HG02763 (cell line): Measurements from ENCODE around the gene COG3.

ENCODE experiments used
- ATAC-seq: cut with Tn5 transposase; IDR thresholded peaks from one replicate; pipeline ENCODE4 v1.9.1; 2021; ENCODE audit warnings: mild to moderate bottlenecking, moderate library complexity; ENCODE audit not compliant: unreplicated experiment

The COG3 gene

DNA sequence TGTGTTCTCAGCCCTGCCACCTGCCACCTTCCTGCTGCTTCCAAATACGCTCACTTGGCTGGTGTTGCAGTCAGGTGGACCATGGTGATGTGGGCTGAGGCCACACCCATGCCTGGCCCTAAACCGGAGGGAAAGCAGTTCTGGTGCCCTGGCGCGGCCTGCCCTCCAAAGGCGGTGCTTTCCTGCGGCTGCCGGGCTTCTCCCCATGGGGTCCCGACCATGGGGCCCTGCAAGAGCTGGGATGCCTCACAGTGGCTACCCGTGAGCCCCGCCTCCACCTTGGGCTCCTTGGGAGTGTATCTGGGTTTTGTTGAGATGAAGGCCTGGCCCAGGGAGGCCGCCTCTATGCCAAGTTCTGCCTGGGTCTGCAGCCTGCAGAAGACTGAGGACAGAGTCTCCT lies 77.1 kb downstream of the COG3 start:
- no peak for ATAC-seq

DNA sequence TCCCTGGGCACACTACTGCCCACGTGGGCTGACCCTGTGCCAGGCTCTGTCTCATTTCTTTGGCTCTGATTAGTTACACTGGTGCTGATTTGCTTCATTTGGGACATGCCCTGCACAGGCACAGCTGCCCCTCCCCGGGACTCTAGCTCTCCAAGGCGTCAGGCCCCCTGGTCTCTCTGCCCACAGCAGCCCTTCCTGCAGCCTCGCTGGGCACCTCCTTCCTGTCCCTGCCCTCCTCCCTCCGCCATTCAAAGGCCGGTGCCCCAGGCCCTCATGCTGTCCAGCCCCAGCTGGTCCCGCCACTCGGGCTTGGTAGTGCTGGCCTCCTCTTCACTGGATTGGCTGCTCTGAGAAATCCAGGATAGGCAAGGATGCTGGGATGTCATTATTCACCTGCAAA lies 77.7 kb downstream of the COG3 start:
- no peak for ATAC-seq

DNA sequence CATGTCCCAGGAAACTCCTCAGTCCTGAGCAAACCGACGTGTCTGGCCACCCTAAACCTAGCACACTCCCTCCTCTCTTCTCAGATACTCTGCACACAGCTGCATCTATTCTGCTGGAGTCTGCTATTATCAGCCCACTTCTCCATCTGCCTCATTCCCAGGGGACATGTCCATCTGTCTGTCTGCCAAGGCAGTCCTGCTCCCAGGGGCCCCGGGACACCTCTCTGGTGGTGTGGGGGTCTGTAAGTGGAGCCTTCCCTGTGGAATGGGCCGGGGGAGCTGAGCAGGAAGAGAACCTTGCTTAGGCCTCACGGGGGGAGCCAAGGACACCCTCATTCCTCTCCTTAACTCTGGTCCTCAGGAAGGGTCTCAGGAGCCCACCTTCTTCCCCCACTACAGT lies 78.1 kb downstream of the COG3 start:
- no peak for ATAC-seq

DNA sequence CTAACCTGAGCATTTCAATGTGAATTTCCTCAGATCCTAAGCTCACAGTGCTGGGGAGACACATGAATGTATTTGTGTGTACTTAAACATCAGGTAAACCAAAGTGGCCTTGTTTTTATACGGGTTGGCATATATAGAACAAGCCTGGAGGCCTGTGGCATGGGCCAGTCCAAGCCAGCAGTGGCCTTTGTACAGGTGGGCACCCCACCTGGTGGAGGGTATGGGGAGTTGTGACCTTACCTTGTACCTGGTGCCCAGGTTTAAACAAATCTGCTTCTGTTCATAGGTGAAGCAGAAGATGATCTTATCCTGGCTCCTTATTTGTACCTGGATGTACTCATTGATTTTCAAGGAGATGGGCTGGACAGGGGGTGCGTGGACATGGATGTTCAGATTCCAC lies 79.8 kb downstream of the COG3 start:
- no peak for ATAC-seq

DNA sequence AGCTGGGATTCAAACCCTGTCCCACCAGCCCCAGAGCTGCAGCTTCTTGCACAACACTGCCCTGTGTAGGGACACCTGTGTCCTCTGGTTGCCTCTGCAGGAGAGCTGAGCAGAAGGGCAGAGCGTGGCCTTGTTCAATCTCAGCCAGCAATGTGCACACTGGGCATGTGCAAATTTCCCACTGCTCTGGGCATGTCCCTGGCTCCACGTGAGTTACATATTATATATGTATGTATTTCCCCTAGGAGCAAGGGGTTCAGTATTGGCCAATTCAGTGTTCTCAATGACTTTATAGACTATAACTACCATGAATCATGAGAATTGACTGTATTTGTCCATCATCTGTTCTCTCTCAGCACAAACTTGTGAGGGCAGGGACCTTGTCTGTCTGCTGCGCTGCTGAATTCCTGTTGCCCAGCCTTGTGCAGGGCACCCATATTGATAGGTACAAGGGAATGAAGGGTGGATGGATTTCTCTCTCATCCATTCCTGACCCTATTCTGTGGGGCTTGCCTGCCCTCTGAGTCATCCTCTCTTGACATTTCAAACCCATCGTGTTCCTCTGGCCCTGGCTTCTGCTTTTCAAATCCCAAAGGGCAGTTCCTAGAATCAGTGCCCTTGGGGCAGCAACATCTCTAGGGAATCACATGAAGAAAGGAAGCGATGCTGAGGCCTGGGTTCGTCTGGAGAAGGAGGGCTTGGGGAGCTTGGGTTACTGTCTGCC lies 81.1 kb downstream of the COG3 start:
- no peak for ATAC-seq

DNA sequence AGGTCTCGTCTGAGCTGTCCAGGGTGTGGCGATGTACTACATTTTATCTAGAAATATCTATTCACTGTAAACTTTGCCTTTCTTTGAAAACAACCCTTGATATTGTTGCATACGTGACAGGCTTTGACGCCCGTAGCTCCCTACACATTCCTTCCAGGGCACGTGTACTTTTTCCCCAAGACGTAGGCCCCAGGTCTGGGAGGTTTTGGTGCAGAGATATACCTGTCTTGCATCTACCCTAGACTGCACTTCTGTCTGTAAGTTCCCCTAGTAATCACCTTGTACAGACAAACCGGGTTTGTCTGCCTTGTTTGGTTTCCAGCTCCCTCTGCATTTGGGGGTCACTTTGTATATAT lies 81.6 kb downstream of the COG3 start:
- ATAC-seq: no peak

DNA sequence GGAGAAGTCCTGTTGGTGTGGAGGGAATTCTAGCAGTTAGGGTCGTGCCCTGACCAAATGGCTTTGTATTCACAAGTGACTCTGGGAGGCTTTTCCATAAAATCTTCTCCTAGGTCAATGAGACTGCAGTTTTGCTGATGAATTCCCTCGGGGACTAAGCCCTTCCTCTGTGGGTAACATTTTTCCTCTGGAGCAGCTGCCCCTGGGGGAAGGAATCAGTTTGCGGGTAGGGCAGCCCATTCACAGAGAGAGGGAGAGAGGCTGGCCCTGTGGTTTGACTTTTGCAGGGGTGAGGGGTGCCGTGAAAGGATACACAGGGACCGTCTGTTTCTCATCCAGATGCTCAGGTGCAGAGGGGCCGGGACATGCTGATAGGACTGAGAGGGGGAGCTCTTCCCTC lies 83.5 kb downstream of the COG3 start:
- ATAC-seq: no peak

DNA sequence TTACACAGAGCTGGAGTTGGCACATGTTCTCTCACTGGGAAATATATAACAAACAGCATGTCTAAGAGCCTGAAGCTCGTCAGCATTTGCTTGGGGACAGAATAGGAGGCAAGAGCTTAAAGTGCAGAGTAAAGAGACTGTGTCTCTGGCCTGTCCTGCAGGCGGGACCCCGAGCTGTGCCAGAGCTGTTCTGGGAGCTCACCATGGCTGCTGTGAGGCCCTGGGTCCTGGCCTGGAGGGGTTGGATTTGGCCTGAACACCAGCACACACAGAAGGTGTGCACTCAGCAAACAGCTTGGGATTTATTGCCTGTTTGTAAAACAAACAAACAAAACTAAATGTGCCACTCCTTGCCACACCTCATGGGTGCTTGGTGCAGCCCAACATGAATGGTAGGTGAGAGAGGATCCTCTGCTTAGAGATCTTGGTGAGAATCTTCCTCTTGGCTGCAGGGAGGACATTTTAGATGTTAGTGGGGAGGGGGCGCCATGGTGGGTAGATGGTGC lies 89.9 kb downstream of the COG3 start:
- no peak for ATAC-seq

DNA sequence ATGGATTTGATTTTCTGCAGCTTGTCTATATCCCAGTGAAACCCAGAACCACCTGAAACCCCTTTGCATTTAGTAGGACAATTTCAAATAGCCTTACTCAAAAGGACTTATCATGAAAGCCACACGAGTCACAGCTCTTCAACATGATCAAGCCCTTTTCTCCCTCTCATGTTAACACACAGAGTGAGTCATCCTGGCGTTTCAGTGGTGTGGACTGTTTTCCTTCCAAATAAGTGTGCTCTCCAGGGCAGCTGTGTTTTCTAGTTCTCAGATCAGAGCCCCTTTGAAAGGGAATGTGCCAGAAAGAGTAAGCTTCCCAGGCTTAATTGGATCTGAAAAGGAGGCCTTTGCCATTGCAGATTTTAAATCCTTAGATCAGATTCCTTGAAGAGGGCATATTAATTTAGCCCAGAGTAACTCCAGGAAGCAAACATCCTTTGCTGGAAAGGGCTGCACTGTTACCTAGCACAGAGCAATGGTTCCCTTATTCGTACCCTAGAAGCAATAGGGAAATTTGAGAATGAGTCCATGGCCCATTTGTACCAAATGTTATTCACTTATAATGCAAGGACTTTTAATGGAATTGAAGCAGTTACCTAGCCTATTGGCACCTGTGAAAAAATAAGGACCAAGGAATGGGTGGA lies 99.5 kb downstream of the COG3 start:
- ATAC-seq: no peak

DNA sequence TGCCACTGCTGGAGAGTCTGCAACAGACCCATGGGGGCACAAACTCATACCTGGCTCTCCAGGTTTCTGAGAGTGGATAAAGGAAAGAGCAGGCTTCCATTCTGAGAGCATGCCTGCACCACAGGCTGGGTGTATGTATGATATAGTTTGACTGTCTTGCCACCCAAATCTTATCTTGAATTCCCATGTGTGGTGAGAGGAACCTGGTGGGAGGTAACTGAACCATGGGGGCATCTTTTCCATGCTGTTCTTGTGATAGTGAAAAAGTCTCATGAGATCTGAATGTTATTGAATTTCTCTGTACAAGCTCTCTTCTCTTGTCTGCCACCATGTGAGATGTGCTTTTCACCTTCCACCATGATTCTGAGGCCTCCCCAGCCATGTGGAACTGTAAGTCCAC lies 100.6 kb downstream of the COG3 start:
- ATAC-seq: no peak

DNA sequence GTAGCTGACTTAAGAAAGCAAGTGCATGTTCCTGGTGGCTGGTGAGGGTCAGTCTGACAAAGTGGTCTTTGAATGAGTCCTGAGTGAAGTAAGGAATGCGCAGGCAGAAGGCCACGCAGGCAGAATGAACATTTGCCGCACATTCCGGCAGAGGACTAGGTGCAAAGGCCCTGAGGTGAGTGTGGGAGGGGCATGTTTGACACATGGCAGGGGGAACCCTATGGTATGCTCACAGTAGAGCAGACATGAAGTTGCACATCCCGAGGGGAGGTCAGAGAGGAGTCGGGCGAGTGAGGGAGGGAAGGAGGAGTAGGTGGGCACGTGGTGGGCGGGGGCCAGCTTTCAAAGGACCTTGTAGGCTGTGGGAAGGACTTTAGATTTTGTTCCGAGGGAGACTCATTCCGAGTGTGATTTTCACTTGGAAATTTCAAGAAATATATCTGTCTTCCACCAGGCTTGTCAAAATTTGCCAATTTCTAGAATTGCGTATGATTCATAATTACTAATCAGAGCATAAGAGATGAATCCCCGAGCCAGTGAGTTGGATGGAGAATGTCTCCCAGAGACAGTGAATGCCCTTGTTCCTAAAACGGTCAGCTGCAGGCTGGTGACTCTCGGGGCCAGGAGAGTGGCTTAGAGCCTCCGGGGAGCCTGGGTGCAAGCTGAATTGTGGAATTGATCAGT lies 110.5 kb downstream of the COG3 start:
- ATAC-seq: no peak

DNA sequence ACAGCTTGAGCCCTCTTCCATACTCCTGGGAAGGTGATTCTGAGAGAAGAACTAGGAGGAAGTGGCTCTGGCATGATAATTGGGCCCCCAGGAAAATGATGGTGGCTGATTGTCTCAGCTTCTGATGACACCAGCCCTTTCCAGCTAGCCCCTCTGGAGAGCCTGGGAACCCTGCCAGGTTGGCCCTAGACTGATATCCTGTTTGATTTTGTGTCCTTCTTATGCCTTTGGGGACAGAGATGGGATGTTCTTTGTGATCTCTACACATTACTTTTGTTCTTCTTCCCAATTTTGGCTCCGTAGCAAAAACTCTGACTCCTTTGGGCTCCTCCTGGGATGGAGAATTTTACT lies 111.1 kb downstream of the COG3 start:
- no peak for ATAC-seq

DNA sequence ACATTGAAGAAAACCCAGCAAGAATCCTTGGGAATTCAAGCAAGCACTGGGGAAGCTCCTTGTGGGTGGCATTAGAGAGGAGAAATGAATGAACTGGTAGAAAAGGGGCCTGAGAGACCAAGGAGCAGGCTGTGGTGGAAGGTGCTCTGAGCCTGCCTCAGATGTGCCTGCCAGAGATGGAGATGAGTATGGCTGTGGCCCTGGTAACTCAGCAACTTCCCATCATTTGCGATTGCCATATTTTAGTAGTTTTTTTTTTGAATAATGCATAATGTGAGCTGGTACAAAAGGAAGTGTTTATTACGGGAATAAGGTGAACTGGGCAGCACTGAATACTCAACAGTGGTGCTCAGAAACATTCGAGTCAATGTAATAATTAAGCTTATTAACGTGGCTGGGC lies 111.7 kb downstream of the COG3 start:
- ATAC-seq: no peak

DNA sequence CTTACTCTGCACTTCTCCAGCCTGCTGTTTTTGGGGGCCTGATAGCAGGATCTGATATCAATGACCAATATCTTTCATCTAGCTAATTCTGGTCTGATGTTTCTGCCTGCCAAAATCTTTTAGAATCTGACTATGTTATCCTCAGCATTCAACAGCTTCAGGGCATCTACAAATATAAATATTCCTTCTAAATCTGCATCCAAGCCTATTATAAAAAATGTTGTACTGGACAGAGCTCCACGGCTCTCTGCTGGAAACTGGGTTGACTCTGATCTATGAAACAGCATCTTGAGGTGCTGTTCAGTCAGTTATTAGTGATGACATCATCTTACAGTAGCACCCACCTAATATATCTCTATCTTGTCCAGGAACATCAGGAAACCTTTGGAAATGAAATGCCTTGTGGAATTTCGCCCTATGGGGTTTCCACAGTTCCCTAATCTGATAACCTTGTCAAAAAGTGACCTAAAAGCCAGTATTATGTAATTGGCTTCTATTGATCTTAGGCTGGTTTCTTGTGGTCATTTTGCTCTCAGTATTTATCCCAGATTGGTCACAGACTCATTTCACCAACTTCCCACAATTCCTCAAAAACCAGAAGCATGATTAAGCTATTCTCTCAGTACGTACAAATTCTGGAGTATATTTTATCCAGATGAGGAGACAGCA lies 117.8 kb downstream of the COG3 start:
- no peak for ATAC-seq

DNA sequence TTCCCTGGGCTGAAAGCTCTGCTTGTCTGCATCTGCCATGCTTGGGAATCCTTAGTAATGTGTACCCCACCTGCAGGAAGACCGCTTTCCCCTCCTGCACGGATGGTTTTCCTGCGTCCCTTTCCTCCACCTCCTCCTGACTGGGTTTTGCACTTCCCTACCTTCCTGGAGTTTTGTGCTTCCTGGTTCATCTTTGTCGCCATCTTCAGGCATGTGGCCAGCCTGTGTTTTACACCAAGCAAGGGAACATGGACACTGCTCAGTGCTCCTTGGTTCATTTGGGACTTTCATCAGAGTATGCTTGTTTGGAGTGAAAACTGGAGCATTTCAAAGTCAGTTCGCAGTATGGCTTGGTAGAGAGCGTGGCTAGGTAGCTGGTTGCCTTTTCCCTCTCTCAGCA lies 120.1 kb downstream of the COG3 start:
- no peak for ATAC-seq
